GM23248 (cell line): Measurements from ENCODE around the gene SDC1.

Source experiments
- EZH2 ChIP-seq: fragments of 200-600 bp; sonication (generic); IDR thresholded peaks from 2 replicates; pipeline ENCODE4 v1.6.1; 2018; ENCODE audit warnings: antibody characterized with exemption, mild to moderate bottlenecking; ENCODE audit not compliant: insufficient read depth, poor library complexity, severe bottlenecking
- EZH2phosphoT487 ChIP-seq: fragments of 200-600 bp; sonication (generic); IDR thresholded peaks from 2 replicates; pipeline ENCODE4 v1.6.1; 2018; ENCODE audit warnings: antibody characterized with exemption, moderate library complexity, mild to moderate bottlenecking, low read depth; ENCODE audit not compliant: insufficient read depth

- TF ChIP-seq EZH2 (no peak), EZH2phosphoT487 (no peak)
Measured at GRCh38 chr2:20184067-20184938, 40.6 kb downstream of the SDC1 start.
